NOMO-1 (cell line): ENCODE data around the gene OR52B2.
"Not testable (repeated sequence)": the region's sequence is repeated elsewhere in the genome, so short reads cannot be mapped to it uniquely, and the experiment has no call there.

Experiments used
- DNase-seq, 2 experiments: peaks; one replicate each; lab custom pipeline; 2025; ENCODE audit not compliant: unreplicated experiment in 2 of 2; lab: John Stamatoyannopoulos, UW

Gene OR52B2

DNA sequence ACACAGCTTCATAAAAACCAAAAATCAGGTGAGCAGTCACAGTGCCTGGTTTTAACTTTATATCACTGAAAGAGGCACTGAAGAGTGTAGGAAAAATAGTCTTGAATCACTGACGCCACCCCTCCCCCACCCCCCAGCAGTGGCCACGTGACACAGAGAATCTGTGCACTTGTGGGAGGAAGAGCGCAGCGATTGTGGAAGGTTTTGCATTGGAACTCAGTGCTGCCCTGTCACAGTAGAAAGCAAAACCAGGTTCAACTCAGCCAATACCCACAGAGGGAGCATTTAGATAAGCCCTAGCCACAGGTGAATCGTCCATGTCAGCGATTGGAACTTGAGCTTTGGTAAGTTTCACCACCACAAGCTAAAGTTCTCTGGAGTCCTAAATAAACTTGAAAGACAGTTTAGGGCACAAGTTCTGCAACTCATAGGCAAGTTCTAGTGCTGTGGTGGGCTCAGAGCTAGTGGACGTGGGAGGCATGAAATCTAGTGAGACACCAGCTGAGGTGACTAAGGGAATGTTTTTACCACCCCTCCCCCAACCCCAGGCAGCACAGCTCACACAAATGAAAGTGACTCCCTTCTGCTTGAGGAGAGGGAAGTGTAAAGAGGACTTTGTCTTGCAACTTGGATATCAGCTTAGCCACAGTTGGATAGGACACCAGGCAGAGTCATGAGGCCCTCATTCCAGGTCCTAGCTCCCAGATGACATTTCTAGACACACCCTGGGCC lies 13.3 kb downstream of the OR52B2 start:
- peak; percentile 52 to 53 for DNase-seq

GRCh38 chr11:6152126-6152525 lies 18.0 kb downstream of the OR52B2 start:
- no peak for DNase-seq

GRCh38 chr11:6151117-6151516 lies 19.0 kb downstream of the OR52B2 start:
- DNase-seq, result no peak

- DNase-seq, result not testable (repeated sequence)
Observed at GRCh38 chr11:6143737-6144136, 26.4 kb downstream of the OR52B2 start.

GRCh38 chr11:6142936-6143335 lies 27.2 kb downstream of the OR52B2 start:
- DNase-seq, result no peak

DNA sequence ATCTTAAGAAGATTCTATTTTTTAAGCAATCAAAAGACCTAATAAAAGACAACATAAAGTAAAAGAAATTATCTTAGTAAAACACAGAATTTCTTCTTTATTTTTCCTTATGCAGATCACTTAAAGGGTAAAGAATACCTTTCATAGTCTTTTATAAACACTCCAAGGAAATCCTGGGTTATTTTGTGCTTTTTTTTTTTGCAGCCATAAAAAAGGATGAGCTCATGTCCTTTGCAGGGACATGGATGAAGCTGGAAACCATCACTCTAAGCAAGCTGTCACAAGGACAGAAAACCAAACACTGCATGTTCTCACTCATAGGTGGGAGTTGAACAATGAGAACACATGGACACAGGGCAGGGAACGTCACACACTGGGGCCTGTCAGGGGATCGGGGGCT lies 34.2 kb downstream of the OR52B2 start:
- not testable (repeated sequence) for DNase-seq

GRCh38 chr11:6132431-6132830 lies 37.7 kb downstream of the OR52B2 start:
- no peak for DNase-seq

DNA sequence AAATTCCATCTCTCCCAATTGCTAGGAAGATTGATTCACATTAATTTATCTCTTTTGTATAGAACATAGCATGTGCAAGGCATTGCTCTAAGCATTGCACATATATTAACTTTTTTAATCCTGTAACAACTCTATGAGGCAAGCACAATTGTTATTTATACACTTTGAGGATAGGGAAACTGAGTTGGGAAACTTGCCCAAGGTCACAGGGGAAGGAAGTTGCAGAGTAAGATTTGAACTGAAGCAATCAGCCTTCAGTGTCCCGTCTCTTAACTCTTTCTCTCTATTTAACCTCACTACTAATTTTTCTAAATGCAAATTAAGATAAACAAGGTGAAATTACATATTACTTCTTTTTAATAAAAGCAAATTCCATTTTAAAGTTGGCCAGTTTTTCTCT lies 40.5 kb downstream of the OR52B2 start:
- DNase-seq, result peak; percentile 48 to 83

DNA sequence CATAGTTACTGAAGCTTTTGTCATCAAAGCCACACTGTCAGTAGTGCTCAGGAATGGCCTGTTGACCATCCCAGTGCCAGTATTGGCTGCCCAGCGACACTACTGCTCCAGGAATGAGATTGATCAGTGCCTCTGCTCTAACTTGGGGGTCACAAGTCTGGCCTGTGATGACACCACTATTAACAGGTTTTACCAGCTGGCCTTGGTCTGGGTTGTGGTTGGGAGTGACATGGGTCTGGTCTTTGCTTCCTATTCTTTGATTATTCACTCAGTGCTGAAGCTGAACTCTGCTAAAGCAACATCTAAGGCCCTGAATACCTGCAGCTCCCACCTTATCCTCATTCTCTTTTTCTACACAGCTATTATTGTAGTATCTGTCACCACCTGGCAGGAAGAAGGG lies 41.1 kb downstream of the OR52B2 start:
- peak; percentile 42 to 47 for DNase-seq

GRCh38 chr11:6127881-6128280 lies 42.2 kb downstream of the OR52B2 start:
- DNase-seq, result peak in 1 of 2 experiments; percentile 60

- no peak for DNase-seq
Observed at GRCh38 chr11:6124245-6124644, 45.9 kb downstream of the OR52B2 start.
